Spleen (tissue), 11 donors: ENCODE data around the gene TLK2. TPM values are rescaled to one million over a fixed set of nuclear protein-coding genes. Genes with fewer than 3 reads are reported as not detected.
A peak's percentile ranks its signal among the peaks of the same experiment; 100 is the strongest.

Experiments
- DNase-seq: peaks from one replicate; pipeline ENCODE4 v3.0.0-alpha.2; 2020
- H3K27ac ChIP-seq, 8 donors: fragments of 200-600 bp; sonication (generic) in 7 of 8; 1 replicate in 4 of 8; 2 replicates in 4 of 8; pipeline versions ENCODE4 v1.5.0 to v1.8.0; 2016 to 2021; ENCODE audit warnings: inconsistent platforms in 4 of 8, mild to moderate bottlenecking in 4 of 8, moderate library complexity in 1 of 8
- H3K27me3 ChIP-seq, 7 donors: fragments of 200-600 bp; sonication (generic) in 6 of 7; replicated peaks in 1 of 7; 1 replicate in 4 of 7; 2 replicates in 3 of 7; pipeline versions ENCODE4 v1.5.0 to v1.8.0; 2016 to 2021; ENCODE audit warnings: inconsistent platforms in 3 of 7, mild to moderate bottlenecking in 1 of 7
- H3K36me3 ChIP-seq, 6 donors: fragments of 200-600 bp; sonication (generic) in 5 of 6; 1 replicate in 4 of 6; 2 replicates in 2 of 6; pipeline versions ENCODE4 v1.5.0 to v1.8.0; 2016 to 2021; ENCODE audit warnings: inconsistent platforms in 2 of 6
- H3K4me1 ChIP-seq, 6 donors: fragments of 200-600 bp; sonication (generic) in 5 of 6; 1 replicate in 3 of 6; 2 replicates in 3 of 6; pipeline versions ENCODE4 v1.5.0 to v1.8.0; 2016 to 2021; ENCODE audit warnings: inconsistent platforms in 3 of 6
- H3K4me3 ChIP-seq, 8 donors: fragments of 200-600 bp; sonication (generic) in 7 of 8; 1 replicate in 4 of 8; 2 replicates in 4 of 8; pipeline versions ENCODE4 v1.5.0 to v1.8.0; 2016 to 2021; ENCODE audit warnings: inconsistent platforms in 4 of 8, mild to moderate bottlenecking in 4 of 8, moderate library complexity in 2 of 8
- H3K9me3 ChIP-seq, 8 donors: fragments of 200-600 bp; sonication (generic) in 7 of 8; 1 replicate in 4 of 8; 2 replicates in 4 of 8; pipeline versions ENCODE4 v1.5.0 to v1.8.0; 2016 to 2021; ENCODE audit warnings: inconsistent platforms in 4 of 8
- POLR2A ChIP-seq, 3 donors: fragments of 450-650 bp; IDR thresholded peaks; one replicate each; pipeline ENCODE4 v1.5.1; 2017; ENCODE audit warnings: antibody characterized with exemption in 3 of 3, mild to moderate bottlenecking in 1 of 3
- POLR2AphosphoS5 ChIP-seq, 3 donors: sonication (generic); formaldehyde crosslinking; IDR thresholded peaks; one replicate each; pipeline ENCODE4 v1.5.1; 2017; ENCODE audit warnings: antibody characterized with exemption in 3 of 3
- WGBS, 5 donors: extraction: QIAGEN DNeasy Blood & Tissue Kit in 3 of 5; methylation state at CpG; one replicate each; pipeline versions ENCODE4 v1.1.5 to v1.1.7; 2013 to 2018; 5-methylcytosine and 5-hydroxymethylcytosine counted together
- intact Hi-C: fragments of 100-400 bp; cut with DNase I; formaldehyde crosslinking; loops from one replicate; pipeline ENCODE4 v1.15.0; 2023; ENCODE audit warnings: low total_unique reads
- polyA plus RNA-seq, 3 donors: library from polyadenylated mRNA; stranded (reverse); fragments of 200-250 nt; gene quantifications; one replicate each; pipeline ENCODE4 v1.2.1, GENCODE V29; 2013
- total RNA-seq, 7 donors: library from RNA; depleted of rRNA in 3 of 7; stranded (reverse); fragments of >200 nt in 3 of 7; fragmentation: NEBNext Ultra II Directional in 4 of 7; extraction: Animal tissue kit (Norgen Biotek cat#: 25700) in 4 of 7; gene quantifications; one replicate each; pipeline versions ENCODE4 v1.1.0 to v1.2.1, GENCODE V29; 2016 to 2021
- TF ChIP-seq, protein P1 (sequence below), 11 experiments: fragments of 200-600 bp in 7 of 11; fragments of 450-650 bp in 4 of 11; sonication (generic) in 4 of 11; IDR thresholded peaks in 8 of 11; conservative IDR thresholded peaks in 3 of 11; 1 replicate in 7 of 11; 2 replicates in 4 of 11; pipeline versions ENCODE4 v1.4.0 to v1.8.0; 2016 to 2021; ENCODE audit warnings: antibody characterized with exemption in 11 of 11, inconsistent platforms in 4 of 11, mild to moderate bottlenecking in 1 of 11
- donor health status: healthy with polysubstance abuse.
- donor health status: DM: no; HTN: no; CAD: no; lungs with moderate emphysema.
- donor health status: DM: no; HTN: no; CAD: no.
- donor health status: Bipolar disorder and iron deficiency.
- donor health status: healthy.
- donor health status: DM: no; HTN: no; CAD: no.
- donor health status: DM: yes; HTN: yes; CAD: no.

The TLK2 gene
- total and polyA plus RNA-seq, 10 donors: 11.3 to 76.3 (median 48.3) TPM

DNA sequence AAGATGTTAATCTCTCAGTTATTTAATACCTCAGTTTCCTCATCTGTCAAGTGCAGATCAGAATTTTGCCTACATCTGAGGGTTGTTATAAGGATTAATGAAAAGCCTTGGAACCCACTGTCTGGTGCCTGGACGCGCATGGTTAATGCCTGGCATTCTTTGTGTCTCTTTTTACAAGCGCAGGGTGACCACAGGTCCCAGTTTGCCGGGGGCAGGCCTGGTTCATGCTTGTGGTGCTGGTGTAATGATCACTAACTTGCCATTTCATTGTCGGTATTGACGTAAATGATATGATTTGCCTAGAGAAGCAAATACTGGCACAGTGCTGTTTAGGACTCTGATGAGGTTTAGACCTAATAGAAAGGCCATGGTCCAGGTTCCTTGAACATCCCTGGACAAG lies 172.0 kb downstream of the TLK2 start:
- no peak overlapping the region for H3K4me3 ChIP-seq
- no peaks in the 10 kb centered on the region for H3K36me3 ChIP-seq
- H3K27me3 ChIP-seq: peaks cover 0 to 34% (median 6%) of the 10 kb centered on the region in 7 donors
- 89 to 99% (median 97%) methylated on average over 6 of the region's 6 CpGs for WGBS, 5 donors
- DNase-seq: no peak
- no peaks in the 10 kb centered on the region for H3K9me3 ChIP-seq
- intact Hi-C loops: no loop called here
- no peak for TF ChIP-seq POLR2AphosphoS5 (IDR thresholded peaks at IDR 0.05)
- TF ChIP-seq POLR2A (IDR thresholded peaks at IDR 0.05): no peak
- TF ChIP-seq, protein P1, sequence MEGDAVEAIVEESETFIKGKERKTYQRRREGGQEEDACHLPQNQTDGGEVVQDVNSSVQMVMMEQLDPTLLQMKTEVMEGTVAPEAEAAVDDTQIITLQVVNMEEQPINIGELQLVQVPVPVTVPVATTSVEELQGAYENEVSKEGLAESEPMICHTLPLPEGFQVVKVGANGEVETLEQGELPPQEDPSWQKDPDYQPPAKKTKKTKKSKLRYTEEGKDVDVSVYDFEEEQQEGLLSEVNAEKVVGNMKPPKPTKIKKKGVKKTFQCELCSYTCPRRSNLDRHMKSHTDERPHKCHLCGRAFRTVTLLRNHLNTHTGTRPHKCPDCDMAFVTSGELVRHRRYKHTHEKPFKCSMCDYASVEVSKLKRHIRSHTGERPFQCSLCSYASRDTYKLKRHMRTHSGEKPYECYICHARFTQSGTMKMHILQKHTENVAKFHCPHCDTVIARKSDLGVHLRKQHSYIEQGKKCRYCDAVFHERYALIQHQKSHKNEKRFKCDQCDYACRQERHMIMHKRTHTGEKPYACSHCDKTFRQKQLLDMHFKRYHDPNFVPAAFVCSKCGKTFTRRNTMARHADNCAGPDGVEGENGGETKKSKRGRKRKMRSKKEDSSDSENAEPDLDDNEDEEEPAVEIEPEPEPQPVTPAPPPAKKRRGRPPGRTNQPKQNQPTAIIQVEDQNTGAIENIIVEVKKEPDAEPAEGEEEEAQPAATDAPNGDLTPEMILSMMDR (IDR thresholded peaks at IDR 0.05 in 8 of 11, conservative IDR thresholded peaks at IDR 0.05 in 3 of 11): no peak
- no peak overlapping the region for H3K27ac ChIP-seq
- peaks cover 14 to 51% (median 30%) of the 10 kb centered on the region in 6 donors for H3K4me1 ChIP-seq

DNA sequence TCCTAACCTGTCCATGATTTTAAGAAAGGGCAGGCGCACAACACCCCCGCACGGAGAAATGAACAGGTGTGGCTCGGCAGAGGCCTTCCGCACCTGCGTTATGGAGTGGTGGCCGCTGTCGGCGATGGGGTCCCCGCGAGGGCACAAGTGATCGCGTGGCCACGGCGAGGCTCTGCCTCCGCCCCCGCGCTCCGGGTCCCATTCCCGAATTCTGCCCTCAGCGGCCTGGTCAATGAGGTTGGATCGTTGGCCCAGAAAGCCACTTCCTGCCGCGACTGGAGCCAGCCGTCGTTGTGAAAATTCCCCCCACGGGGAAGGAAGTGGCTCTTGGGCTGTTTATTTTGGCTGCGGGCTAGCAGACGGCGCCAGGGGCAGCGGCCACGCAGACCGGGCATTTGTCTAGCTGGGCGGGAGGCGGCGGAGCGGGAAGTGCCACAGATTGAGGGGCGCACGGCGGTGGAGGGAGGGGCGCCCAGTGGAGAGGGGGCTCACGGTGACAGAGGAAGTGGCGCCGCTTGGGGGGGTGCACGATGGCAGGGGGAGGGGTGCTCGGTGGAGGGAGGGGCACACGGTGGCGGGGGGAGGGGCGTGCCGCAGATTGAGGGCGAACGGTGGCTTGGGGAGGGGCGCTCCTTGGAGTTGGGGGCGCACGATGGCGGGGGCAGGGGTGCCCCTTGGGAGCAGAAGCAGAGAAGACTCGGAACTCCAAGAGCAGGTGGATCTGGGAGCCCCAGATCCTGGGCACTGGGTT lies 173.8 kb downstream of the TLK2 start:
- H3K27me3 ChIP-seq: peaks cover 0 to 48% (median 6%) of the 10 kb centered on the region in 7 donors
- H3K9me3 ChIP-seq: no peaks in the 10 kb centered on the region
- H3K27ac ChIP-seq: peak overlapping the region in 7 of 8 donors; percentile 41 to 76 (median 65)
- WGBS, 5 donors: 2 to 4% (median 3%) methylated on average over 46 to 57 of the region's 57 CpGs
- peak; percentile 83 for DNase-seq
- TF ChIP-seq, protein P1 (IDR thresholded peaks at IDR 0.05 in 8 of 11, conservative IDR thresholded peaks at IDR 0.05 in 3 of 11): no peak
- peak; percentile 60 to 81 (median 75) for TF ChIP-seq POLR2AphosphoS5 (IDR thresholded peaks at IDR 0.05)
- peak overlapping the region; percentile 16 to 71 (median 40) for H3K4me3 ChIP-seq
- intact Hi-C loops: no loop called here
- no peaks in the 10 kb centered on the region for H3K36me3 ChIP-seq
- peaks cover 14 to 59% (median 30%) of the 10 kb centered on the region in 6 donors for H3K4me1 ChIP-seq

DNA sequence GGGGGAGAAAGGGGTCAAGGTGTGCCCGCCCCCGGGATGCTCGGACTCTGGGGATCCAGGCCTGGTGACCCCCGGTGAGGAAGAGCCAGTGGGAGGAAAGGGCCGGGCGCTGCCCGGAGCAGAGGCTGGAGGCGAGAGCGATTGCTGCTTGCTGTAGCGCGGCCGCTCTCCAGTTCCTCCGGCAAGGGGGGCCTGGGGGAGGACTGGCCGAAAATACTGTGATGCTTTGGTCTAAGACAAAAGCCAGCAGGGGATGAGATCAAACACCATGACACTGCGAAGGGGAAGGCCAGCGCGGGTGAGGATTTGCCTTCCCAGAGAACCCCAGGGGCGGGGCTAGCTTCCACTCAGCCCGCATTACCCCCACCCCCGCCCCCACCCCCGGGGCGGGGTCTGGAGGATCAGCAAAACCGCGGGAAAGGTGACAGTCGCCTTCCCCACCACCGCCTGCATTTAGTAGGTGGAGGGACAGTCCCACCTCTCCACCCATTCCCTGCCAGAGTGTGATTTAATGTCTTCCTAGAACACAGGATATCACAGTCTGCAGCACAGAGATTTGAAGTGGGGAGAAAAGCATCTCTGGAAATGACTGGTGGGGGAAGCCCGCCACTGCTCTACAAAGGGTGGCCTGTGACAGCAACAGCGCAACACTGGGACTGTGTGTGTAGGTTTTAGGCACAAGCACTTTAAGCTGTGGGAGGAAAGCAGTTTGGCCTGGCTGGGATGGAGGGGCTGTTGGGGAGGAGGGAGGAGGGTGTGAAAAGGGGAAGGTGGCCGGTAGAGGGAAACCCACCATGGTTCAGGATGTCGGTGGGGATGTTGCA lies 174.6 kb downstream of the TLK2 start:
- no peak for TF ChIP-seq POLR2A (IDR thresholded peaks at IDR 0.05)
- TF ChIP-seq POLR2AphosphoS5 (IDR thresholded peaks at IDR 0.05): no peak
- TF ChIP-seq, protein P1 (IDR thresholded peaks at IDR 0.05 in 8 of 11, conservative IDR thresholded peaks at IDR 0.05 in 3 of 11): no peak
- H3K4me1 ChIP-seq: peaks cover 14 to 58% (median 30%) of the 10 kb centered on the region in 6 donors
- peak overlapping the region; percentile 7 to 76 (median 64) for H3K27ac ChIP-seq
- H3K9me3 ChIP-seq: no peaks in the 10 kb centered on the region
- peak; percentile 82 for DNase-seq
- peaks cover 0 to 55% (median 6%) of the 10 kb centered on the region in 7 donors for H3K27me3 ChIP-seq
- intact Hi-C loops: no loop called here
- H3K4me3 ChIP-seq: peak overlapping the region; percentile 16 to 71 (median 40)
- 0 to 1% (median 1%) methylated on average over 21 to 30 of the region's 30 CpGs for WGBS, 5 donors
- H3K36me3 ChIP-seq: no peaks in the 10 kb centered on the region
